ENCODE results near the gene CGN. TPM values are rescaled to one million over a fixed set of nuclear protein-coding genes. Genes with fewer than 3 reads are reported as not detected.

Gene CGN
- total RNA-seq, 4 donors from 2014 or later = 3.3 to 26.1 (median 15.1) TPM

DNA sequence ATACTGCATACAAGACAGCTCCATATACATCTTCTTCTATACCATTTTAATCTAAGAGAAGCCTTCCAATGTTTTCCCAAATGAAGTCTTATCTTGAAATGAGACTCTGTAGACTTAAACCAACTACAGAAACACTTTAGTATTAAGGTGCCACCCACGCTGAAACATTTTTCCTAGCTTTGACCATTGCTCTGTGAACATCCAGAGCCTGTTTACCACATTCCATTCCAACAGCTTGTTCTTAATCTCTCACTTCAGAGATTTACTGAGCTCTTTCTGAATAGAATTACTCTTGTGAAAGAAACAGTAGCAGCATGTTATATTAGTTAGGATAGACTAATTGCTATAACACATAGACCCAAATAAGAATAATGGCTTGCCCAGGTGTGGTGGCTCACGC lies 32.3 kb upstream of the CGN start:
- Histone ChIP-seq H3K27me3 (no peaks in the 10 kb centered on the region), H3K27ac (no peak overlapping the region), H3K9me3 (peaks cover 0 to 11% (median 6%) of the 10 kb centered on the region in 3 donors), H3K36me3 (no peaks in the 10 kb centered on the region), H3K4me3 (no peak overlapping the region), H3K4me1 (peaks cover 0 to under 1% (median 0%) of the 10 kb centered on the region in 3 donors)
- WGBS, 2 donors = 64 to 73% methylated on average over 1 to 2 of the region's 2 CpGs
- intact Hi-C loops (cut with DNase I) = no loop called here
- DNase-seq = no peak
- TF ChIP-seq POLR2A (IDR thresholded peaks at IDR 0.05) (no peak), CTCF (IDR thresholded peaks at IDR 0.05) (no peak)

DNA sequence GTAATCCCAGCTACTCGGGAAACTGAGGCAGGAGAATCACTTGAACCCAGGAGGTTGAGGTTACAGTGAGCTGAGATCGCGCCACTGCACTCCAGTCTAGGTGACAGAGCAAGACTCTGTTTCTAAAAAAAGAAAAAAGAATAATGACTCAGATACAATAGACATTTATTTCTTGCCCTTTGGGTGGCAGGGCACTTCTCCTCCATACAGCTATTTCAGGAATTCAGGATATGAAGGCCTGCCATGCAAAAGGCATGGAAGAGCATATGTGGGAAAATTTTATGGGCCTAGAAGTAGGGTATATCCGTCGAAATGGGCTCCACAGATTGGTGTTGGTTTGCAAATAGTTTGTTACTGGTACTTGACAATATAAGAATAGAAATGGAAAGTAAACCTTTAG lies 31.7 kb upstream of the CGN start:
- no peak overlapping the region for H3K27ac ChIP-seq
- no peak overlapping the region for H3K4me3 ChIP-seq
- peaks cover 0 to 11% (median 6%) of the 10 kb centered on the region in 3 donors for H3K9me3 ChIP-seq
- no peaks in the 10 kb centered on the region for H3K4me1 ChIP-seq
- no peak for DNase-seq
- H3K36me3 ChIP-seq = no peaks in the 10 kb centered on the region
- TF ChIP-seq POLR2A (IDR thresholded peaks at IDR 0.05) (no peak), CTCF (IDR thresholded peaks at IDR 0.05) (no peak)
- intact Hi-C loops (cut with DNase I) = no loop called here
- H3K27me3 ChIP-seq = no peaks in the 10 kb centered on the region
- 88 to 94% methylated on average over 5 of the region's 5 CpGs for WGBS, 2 donors

DNA sequence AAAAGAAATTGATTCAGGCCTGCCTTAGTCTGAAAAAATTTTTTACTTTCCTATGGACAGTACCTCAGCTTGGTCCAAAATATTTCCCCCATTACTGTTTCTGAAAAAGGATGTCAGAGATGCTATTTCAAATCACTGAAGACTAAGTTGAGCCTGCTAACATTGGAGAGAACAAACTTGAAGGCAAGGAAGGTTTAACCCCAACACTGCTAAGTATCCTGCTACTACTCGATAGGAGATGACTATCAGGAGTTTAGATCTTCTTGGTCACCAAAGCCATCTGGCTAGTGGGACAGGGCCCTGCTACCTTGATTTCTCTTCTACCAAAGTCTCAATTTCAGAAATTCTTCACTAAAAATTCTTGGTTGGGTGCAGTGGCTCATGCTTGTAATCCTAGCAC lies 29.2 kb upstream of the CGN start:
- WGBS, 2 donors = 94 to 100% methylated on average over 1 of the region's 1 CpG
- intact Hi-C loops (cut with DNase I) = no loop called here
- no peak overlapping the region for H3K4me3 ChIP-seq
- H3K36me3 ChIP-seq = no peaks in the 10 kb centered on the region
- DNase-seq = no peak
- no peaks in the 10 kb centered on the region for H3K4me1 ChIP-seq
- H3K9me3 ChIP-seq = peaks cover 0 to 11% (median 6%) of the 10 kb centered on the region in 3 donors
- no peaks in the 10 kb centered on the region for H3K27me3 ChIP-seq
- H3K27ac ChIP-seq = no peak overlapping the region
- TF ChIP-seq POLR2A (IDR thresholded peaks at IDR 0.05) (no peak), CTCF (IDR thresholded peaks at IDR 0.05) (no peak)

DNA sequence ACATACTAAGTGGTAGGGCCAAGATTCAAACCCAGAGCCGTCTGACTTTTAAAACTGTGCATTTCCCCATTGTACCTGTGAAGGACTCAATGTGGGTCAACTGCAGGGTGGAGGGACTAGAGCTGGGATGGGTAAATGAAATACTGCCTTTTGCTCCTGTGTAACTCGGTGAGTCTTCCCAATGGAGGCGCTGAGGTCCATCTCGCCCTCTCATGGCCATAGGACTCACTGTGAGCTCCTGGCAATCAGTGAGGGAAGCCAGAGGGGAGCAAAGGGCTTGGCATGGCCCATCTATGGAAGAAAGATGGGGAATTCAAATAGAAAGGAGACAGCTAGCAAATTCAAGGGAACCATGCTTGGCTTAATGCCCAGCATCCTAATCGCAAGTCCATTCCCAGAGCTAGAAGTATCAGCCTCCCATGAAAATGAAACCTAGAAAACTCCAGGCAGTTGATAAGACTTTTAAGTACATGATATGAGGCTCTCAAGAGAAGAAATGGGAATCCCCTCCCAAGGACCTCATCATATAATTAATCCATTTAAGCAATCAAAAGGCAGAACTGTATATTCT lies 25.4 kb upstream of the CGN start:
- no peak overlapping the region for H3K27ac ChIP-seq
- H3K27me3 ChIP-seq = no peaks in the 10 kb centered on the region
- H3K36me3 ChIP-seq = no peaks in the 10 kb centered on the region
- H3K4me3 ChIP-seq = no peak overlapping the region
- intact Hi-C loops (cut with DNase I) = no loop called here
- TF ChIP-seq CTCF (IDR thresholded peaks at IDR 0.05) = no peak
- no peak for TF ChIP-seq POLR2A (IDR thresholded peaks at IDR 0.05)
- no peaks in the 10 kb centered on the region for H3K4me1 ChIP-seq
- no peak for DNase-seq
- peaks cover 0 to 11% (median 6%) of the 10 kb centered on the region in 3 donors for H3K9me3 ChIP-seq
- 71 to 87% methylated on average over 3 of the region's 5 CpGs for WGBS, 2 donors

DNA sequence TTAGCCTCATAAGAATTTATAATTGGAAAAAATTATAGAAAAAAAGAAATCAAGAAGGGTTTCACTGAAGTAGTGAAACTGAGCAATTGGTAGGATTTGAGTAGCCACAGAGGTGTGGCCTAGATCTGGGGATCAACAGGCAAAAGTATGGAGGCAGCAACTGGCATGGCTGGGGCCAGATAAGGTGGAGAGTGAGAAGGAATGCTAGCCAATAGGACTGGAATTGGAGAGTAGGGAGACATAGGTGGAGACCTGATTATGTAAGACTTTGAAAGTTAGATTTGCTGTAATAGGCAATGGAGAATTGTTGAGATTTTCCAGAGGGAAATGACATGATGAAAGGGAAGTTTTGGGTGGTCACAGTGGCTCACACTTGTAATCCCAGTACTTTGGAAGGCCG lies 24.6 kb upstream of the CGN start:
- 83 to 94% methylated on average over 1 of the region's 1 CpG for WGBS, 2 donors
- Histone ChIP-seq H3K27ac (no peak overlapping the region), H3K4me3 (no peak overlapping the region), H3K4me1 (no peaks in the 10 kb centered on the region), H3K36me3 (no peaks in the 10 kb centered on the region), H3K9me3 (peaks cover 0 to 10% (median 6%) of the 10 kb centered on the region in 3 donors), H3K27me3 (no peaks in the 10 kb centered on the region)
- intact Hi-C loops (cut with DNase I) = no loop called here
- DNase-seq = no peak
- no peak for TF ChIP-seq POLR2A (IDR thresholded peaks at IDR 0.05)

GRCh38 chr1:151491641-151492040 lies 19.5 kb upstream of the CGN start:
- peaks cover 0 to 12% (median 0%) of the 10 kb centered on the region in 3 donors for H3K4me1 ChIP-seq
- no peaks in the 10 kb centered on the region for H3K36me3 ChIP-seq
- intact Hi-C loops (cut with DNase I) = no loop called here
- no peaks in the 10 kb centered on the region for H3K9me3 ChIP-seq
- WGBS, 2 donors = 73 to 78% methylated on average over 4 of the region's 5 CpGs
- no peak overlapping the region for H3K27ac ChIP-seq
- H3K27me3 ChIP-seq = no peaks in the 10 kb centered on the region
- TF ChIP-seq POLR2A (IDR thresholded peaks at IDR 0.05) = no peak
- H3K4me3 ChIP-seq = no peak overlapping the region
- DNase-seq = no peak
